GM18519 (cell line): Measurements from ENCODE around the gene TNFRSF13B.
"Not testable (repeated sequence)": the region's sequence is repeated elsewhere in the genome, so short reads cannot be mapped to it uniquely, and the experiment has no call there.

Source experiments
- ATAC-seq: cut with Tn5 transposase; IDR thresholded peaks from one replicate; pipeline ENCODE4 v1.9.1; 2021; ENCODE audit warnings: mild to moderate bottlenecking, moderate library complexity; ENCODE audit not compliant: unreplicated experiment, low FRiP score

The TNFRSF13B gene

DNA sequence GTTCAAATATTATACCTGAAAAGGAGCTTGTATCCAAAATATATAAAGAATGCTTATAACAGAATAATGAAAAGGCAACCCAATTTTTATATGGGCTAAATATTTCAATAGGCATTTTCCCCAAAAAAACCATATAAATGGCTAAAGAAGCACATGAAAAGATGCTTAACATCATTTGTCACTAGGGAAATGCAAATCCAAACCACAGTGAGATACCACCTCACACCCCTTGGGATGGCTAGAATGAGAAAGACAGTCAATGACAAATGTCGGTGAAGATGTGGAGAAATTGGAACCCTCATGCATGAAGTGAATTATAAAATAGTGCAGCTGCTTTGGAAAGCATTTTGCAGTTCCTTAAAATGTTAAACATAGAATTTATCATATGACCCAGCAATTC, 3.1 kb downstream of the TNFRSF13B start:
- ATAC-seq = no peak

DNA sequence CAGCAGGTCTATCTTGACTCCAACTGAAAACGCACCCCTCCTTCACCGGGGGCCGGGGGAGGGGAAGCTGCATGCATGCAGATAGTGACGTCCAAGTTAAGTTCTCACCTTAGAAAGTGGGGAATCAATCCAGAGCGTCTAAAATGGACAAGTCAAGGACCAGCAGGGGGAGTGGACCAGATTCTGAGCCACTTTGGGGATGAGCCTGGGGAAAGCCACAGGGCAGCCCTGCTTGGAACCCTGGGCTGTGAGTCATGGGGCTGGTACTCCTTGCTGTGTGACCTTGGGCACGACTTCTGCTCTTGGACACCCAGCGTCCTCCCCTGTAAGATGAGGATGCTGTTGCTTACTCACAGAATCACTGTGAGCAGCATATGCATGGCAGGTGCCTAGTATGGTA, 9.1 kb downstream of the TNFRSF13B start:
- no peak for ATAC-seq

DNA sequence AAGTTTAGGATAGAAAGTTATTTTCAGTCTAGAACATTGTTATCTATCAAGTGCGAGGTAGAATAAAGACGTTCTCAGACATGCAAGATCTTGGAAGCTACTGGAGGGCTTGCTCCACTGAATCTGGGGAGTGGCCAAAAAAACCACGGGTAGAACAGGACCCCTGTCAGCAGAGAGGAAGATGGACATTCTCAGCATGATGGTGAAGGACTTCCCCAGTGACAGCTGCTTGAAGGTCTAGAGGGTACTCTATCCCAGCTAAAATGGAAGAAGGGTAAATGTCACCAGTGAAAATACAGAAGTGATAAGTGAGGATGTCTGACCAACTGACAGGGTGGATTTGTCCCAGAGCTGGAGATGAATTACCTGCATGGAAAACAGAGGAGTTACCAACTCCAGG, 10.1 kb downstream of the TNFRSF13B start:
- no peak for ATAC-seq

DNA sequence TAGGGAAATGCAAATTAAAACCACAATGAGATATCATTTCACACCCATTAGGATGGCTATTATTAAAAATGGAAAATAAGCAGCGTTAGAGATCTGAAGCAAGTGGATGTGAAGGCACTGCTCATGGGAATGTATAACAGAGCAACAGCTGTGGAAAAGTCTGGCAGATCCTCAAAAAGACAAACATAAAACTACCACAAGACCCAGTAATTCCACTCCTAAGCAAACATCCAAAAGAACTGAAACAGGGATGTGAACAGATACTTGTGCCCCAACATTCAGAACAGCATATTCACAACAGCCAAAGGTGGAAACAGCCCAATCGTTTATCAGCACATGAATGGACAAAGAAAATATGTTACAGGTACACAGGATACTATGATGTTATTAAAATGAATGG, 10.9 kb downstream of the TNFRSF13B start:
- ATAC-seq = not testable (repeated sequence)

DNA sequence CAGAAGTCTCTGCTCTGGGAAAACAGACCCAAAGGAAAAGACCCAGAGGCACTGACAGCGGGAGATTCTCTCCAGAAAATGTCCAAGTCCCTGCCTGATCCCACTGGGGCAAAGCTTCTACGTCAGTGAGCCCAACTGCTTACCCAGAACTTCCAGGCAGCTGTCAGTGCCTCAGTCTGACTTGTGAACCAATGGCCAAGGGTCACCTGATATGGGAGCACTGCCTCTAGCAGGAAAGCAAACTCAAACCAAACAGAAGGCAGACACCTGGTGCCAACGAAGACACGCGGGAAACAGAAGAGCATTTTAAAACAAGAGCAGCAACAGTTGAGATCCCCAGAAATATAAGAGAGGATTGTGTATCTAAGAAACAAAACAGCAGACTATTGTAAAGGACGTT, 16.9 kb downstream of the TNFRSF13B start:
- not testable (repeated sequence) for ATAC-seq

DNA sequence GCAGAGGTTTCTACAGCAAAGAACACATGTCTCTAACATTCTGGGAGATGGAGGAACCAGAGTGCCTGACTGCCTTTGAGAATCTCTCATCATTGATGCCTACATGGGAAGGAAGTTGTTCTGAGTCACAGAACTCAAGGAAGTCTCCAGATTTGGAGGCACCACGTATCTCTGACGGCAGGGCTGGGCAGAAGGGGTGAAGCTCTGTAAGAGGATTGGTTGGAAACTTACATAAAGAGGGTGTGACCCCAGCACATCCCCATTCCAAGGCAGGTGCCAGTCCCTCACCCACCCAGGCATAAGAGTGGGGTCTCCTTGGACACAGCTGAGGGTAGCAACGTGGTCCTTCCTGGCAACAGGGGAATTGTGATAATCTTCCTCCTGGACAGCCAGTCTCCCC, 17.4 kb downstream of the TNFRSF13B start:
- ATAC-seq = no peak

DNA sequence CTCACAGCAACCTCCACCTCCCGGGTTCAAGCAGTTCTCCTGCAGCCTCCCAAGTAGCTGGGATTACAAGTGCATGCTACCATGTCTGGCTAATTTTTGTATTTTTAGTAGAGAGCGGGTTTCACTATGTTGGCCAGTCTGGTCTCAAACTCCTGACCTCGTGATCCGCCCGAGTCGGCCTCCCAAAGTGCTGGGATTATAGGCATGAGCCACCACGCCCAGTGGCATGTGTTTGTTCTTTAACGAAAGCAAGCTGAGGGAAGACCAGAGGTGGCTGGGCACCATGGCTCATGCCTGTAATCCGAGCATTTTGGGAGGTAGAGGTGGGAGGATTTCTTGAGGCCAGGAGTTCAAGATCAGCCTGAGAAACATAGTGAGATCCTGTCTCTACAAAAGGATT, 18.1 kb downstream of the TNFRSF13B start:
- ATAC-seq = no peak

DNA sequence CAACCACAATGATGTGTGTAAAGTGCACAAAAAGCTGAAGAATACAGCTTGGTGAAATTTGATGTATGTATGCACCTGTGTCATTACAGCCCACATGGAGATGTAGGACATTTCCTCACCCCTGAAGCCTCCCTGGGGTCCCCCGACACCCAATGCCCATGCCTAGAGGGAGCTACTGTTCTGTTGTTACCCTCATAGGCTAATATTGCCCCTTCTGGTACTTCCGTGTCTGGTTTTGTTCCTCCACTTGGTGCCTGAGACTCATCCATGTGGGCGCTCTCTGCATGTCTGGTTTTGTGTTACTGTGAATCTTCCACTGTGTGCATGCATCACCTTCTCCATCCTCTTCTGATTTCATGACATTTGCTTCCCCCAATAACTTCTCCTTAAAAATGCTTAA, 18.6 kb downstream of the TNFRSF13B start:
- ATAC-seq = no peak

DNA sequence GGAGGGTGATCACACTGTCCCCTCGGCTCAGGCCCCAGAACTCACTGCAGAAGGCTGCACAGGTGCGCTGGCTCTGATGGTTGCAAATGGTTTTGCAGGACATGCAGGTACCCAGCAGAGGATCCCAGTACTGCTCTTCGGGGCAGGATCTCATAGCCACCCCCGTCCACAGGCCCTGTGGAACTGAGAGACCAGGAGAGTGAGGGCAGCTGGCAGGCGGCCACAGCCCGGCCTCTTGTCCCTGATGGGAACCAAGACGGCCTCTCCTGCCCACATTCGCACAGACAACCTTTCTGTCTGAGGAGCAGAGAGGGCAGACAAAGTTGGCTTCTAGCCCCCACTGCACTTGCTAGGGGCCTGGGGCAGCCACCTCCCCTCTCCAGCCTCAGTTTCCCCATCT, 19.5 kb downstream of the TNFRSF13B start:
- no peak for ATAC-seq

DNA sequence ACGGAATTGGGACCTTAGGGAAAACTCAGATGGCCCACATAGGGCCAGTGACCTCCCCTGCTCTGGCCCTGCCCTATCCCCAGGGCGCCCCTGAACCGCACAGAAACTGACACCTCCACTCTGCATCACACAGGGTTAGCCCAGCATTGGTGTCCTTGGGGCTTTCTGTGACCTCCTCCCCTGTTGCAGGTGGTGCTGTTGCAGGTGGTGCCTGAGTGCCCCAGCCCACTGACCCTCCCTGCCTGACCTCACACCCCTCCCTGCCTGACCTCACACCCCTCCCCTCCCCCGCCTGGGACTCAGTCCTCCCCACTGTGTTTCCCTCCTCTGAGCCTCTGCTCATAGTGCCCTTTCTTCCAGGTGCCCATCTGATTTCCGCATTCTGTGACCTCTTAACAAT, 21.4 kb downstream of the TNFRSF13B start:
- no peak for ATAC-seq

DNA sequence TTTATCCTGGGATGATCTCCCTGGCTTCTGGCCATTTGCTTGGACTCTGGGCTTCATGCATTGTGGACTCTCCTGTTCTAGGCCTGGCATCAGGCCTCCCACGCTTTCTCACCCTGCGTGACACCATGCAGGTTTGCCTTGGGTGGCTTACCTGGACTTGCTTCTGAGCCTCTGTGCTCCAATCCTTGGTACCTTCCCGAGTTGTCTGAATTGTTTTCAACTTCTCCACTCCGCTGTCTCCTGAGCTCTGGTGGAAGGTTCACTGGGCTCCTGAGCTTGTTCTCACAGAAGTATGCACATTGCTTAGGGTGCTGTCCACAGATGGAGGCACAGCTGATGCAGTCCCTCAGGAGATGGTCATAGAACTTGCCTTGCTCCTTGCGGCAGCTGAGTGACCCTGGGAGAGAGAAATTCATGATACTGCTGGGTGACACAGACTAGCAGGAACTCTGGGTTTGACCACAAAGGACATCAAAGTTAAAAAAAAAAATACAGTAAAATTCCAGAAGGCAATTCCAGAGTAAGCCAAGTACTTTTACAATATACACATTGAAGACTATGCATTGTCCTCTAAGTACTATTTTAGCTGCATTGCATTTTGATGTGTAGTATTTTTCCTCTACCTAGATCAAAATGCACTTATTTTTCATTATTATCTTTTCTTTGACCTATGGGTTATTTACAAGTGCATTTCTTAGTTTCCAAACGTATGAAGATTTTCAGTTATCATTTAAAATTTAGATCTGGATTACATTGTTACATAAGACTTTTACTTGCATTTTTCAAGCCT, 23.1 kb downstream of the TNFRSF13B start:
- ATAC-seq = no peak

DNA sequence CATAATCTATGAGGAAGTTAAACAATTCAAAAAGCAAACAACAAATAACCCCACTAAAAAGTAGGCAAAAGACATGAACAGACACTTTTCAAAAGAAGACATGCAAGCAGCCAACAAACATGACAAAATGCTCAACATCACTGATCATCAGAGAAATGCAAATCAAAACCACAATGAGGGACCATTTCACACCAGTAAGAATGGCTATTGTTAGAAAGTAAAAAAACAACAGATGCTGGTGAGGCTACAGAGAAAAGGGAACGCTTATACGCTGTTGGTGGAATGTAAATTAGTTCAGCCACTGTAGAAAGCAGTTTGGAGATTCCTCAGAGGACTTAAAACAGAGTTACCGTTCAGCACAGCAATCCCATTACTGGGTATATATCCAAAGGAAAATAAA, 24.4 kb downstream of the TNFRSF13B start:
- ATAC-seq = no peak

DNA sequence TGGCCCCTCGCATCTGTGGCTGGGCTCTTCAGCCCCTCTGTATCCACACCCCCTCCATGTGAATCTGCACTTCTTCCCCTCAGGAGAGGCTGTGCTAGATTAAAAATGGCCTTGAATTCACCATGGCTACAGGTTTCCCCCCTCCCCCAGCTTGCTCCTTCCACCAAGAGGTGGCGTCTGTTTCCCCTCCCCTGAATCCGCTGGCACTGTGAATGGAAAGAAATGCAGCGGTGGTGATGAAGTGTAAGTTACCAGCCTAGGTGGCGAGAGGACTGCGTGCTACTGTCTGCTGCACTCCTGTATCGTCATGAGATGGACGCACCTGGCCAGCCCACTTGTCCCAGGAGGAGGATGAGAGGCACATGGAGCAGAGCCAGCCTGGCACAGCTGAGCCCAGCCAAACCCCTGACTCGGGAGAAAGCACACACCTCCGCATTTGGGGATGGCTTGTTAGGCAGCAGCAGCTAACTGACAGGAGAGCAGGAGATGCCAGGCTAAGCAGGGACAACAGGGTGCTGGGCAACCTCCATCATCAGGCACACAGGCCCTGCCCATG, 26.2 kb downstream of the TNFRSF13B start:
- no peak for ATAC-seq

DNA sequence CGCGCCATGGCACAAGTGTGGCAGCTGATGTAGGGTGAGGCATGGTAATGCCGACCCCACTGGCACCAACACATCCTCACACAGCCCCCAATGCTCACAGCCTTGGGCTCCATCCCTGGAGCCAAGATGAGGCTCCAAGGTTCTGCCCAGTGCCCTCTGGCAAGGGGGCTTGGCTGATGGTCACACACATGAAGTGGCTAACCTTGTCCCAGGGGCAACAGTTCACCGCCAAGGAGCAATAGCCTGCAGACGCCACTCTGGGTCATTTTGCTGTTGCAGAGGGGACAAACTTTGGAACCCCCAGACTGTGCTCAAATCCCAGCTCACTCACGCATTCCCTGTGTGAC, 26.8 kb downstream of the TNFRSF13B start:
- no peak for ATAC-seq

DNA sequence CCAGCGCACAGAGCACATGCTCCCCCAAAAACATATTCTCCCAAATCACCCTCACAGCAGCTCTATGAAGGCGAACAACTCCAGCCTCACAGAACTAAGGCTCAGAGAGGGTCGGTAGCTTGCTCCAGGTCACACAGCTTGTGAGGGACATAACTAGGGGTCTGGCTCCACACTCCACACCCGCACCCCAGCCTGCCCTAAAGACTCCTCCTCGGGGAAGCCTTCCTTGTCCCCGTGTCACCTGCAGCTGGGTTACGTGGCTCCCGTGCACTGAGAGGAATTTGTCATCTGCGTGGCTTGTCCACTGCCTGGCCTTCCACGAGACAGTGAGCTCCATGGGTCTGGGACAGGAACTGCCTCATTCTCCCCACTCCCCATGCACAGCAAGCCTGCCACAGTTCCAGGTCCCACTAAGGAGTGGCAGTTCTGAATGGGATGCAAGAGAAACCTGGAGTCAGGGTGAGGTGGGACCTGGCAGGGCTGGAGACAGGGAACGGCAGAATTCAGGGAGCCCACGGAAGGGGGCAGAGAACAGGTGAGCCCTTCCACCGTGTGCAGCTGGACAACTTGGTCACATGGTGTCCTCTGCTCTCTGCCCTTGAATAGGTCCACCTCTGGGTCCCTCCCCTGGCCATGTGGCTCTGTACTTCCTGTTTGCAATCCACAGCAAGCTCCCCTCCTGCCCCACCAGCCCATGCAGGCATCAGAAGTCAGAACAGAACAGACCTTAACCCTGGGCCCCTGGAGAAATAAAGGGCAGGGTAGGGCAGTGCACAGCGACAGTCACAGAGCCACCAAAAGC, 27.4 kb downstream of the TNFRSF13B start:
- ATAC-seq = no peak

DNA sequence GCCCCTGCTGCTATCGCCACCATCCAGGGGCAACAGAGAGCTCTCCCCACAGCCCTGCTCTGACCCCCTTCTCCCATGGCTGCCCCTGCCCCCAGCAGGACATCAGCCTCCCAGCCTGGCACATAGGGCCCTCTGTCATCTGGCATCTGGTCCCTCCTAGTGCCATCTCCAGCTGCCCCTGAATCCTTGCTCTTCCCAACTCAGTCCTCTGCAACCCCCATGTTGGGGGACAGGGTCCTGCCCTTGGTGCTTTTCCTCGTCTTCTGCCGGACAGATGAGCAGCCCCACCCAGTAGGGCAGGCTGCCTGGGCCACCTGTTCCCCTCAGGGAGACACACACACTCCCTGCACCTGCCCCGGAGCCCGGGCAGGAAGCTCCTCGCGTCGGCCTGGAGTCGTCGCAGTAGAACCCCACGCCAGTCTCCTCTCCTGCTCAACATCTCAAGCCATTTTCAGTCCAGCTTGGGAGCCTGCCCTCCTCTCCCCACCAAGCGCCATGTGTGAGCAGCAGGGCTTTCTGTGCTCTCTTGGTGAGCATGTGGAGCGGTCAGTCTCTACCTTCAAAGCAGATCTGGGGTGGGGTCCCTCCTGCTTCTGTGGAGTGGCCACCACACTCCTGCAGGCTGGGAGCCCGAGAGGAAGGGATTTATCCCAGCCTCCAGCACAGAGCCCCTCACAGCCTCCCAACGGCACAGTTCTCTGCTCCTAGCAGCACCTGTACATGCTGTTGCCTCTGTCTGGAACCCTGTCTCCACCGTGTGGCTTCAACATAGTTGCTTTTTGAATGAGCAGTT, 28.2 kb downstream of the TNFRSF13B start:
- no peak for ATAC-seq

DNA sequence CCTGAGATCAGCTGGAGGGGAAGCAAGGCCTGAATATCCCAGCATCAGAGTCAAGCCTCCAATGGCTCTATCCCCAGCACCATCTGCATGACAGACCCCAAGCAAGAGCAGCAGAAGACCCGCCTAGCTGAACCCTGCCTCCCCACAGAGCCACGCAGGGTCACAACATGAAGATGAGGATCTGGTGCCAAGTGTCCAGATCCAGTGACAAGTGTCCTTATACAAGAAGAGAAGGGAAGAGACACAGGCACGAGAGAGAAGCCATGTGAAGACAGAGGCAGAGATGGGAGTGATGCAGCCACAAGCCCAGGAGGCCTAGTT, 28.9 kb downstream of the TNFRSF13B start:
- ATAC-seq = no peak

DNA sequence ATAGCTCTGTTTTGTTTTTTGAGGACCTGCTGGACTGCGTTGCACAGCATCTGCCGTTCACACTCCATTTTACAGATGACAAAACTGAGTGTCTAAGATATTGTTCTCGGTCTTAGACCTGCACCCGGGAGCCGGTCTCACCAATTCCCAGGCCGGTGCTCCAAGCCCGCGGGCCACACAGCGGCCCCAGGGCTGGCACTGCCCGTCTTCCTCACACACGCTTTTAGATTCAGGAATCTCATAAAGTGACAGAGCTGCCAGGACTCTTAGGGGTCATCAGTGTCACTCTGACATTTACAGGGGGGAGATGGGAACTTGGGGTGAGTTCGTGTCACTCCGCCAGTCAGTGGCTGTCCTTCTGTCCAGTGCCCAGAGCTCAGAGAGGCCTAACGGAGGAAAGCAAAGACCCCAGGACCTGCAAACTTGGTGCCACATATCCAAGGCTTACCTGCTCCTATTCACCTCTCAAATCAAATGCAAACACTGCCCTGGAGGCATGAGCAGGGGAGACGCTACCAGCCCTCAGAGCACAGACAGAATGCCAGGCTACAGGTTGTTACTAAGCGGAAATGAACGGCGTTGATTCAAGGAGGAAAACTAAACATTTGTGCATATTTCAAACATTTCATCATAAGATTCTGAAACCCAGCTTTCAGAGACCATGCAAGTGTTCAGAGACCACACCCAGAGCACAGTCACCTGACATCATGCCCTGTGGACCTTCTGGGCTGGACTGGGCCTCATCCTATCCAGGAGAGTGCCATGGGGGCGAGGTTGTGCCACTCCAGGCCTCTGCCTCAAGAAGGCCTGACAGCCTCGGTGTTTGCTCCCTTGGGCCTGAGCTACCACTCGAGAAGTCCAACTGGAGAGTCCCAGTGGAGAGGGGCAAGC, 29.5 kb downstream of the TNFRSF13B start:
- ATAC-seq = no peak

DNA sequence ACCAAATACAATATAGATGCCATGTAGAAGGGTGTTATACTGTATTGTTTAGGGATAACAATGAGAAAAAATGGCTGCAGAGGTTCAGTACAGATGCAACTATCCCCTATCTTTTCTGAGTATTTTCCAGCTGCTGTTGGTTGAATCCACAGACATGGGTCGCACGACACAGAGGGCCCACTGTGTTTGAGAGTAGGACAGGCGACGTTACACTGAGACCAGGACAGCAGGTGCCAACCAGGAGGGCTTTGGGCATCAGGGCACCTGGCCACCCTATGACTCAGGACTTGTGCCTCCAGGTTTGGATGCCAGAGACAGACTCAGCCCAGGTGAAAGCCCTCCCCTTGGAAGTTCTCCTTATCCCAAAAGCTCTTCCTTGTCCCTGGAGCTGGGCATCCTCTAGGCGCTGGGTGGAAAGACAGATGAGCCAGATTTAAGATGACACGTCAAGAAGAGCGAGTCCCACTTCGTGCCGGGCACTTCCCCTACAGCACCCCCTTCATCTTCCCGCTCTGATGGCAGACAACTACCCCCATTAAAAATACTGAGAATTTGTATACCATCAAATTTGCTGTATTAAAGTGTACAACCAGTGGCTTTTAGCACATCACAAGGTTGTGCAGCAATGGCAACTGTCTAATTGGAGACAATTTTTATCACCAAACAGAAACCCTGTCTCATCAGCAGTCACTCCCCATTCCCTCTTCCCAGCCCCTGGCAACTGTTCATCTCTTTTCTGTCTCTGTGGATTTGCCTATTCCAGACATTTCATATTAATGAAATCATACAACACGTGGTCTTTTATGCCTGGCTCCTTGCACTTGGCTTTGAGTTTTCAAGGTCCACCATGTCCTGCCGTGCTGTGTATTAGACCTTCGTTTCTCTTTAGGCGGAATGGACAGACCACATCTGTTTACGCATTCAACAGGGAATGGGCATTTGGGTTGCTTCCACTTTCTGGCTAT, 30.6 kb downstream of the TNFRSF13B start:
- no peak for ATAC-seq
